Mammary epithelial cell (primary cell): ENCODE data around the gene USF3.

ENCODE experiments used
- EZH2 ChIP-seq: IDR thresholded peaks from 2 replicates; pipeline ENCODE4 v1.6.1; 2012; ENCODE audit warnings: low read length, inconsistent platforms, borderline replicate concordance
- TF ChIP-seq, protein P1 (sequence below), 2 donors: IDR thresholded peaks in 1 of 2; conservative IDR thresholded peaks in 1 of 2; 2 replicates each; pipeline ENCODE4 v1.5.1; 2011 to 2012; ENCODE audit warnings: inconsistent platforms in 2 of 2, low read length in 2 of 2, mild to moderate bottlenecking in 2 of 2, control low read depth in 1 of 2, low read depth in 1 of 2; ENCODE audit not compliant: insufficient read depth in 1 of 2; ENCODE audit errors: extremely low read depth in 1 of 2

DNA sequence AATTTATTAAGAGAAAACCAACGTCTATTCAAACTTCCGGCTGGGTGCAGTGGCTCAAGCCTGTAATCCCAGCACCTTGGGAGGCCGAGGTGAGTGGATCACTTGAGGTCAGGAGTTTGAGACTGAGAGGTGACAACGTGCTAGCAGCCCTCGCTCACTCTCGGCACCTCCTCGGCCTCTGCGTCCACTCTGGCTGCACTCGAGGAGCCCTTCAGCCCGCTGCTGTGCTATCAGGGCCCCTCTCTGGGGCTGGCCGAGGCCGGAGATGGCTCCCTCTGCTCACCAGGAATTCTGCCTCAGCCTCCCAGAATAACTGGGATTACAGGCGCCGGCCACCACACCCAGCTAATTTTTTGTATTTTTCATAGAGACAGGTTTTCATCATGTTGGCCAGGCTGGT is 58.7 kb downstream of the USF3 start:
- TF ChIP-seq, protein P1, sequence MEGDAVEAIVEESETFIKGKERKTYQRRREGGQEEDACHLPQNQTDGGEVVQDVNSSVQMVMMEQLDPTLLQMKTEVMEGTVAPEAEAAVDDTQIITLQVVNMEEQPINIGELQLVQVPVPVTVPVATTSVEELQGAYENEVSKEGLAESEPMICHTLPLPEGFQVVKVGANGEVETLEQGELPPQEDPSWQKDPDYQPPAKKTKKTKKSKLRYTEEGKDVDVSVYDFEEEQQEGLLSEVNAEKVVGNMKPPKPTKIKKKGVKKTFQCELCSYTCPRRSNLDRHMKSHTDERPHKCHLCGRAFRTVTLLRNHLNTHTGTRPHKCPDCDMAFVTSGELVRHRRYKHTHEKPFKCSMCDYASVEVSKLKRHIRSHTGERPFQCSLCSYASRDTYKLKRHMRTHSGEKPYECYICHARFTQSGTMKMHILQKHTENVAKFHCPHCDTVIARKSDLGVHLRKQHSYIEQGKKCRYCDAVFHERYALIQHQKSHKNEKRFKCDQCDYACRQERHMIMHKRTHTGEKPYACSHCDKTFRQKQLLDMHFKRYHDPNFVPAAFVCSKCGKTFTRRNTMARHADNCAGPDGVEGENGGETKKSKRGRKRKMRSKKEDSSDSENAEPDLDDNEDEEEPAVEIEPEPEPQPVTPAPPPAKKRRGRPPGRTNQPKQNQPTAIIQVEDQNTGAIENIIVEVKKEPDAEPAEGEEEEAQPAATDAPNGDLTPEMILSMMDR (conservative IDR thresholded peaks at IDR 0.05 in 1 of 2, IDR thresholded peaks at IDR 0.05 in 1 of 2; ENCODE audit: extremely low read depth in 1 of 2, insufficient read depth in 1 of 2, low read depth in 1 of 2, low read length in 2 of 2), result no peak
- TF ChIP-seq EZH2, result no peak
